ENCODE results near the gene RNFT2. TPM values are rescaled to one million over a fixed set of nuclear protein-coding genes. Genes with fewer than 3 reads are reported as not detected.

Gene RNFT2
- total RNA-seq, 1 experiment from 2014 or later: 4.1 TPM

Other genes starting within 250 kb of the RNFT2 start
- 2.7 TPM in 1 of 2 replicates, not detected in the other for gene MAP1LC3B2, start 178.9 kb upstream of the RNFT2 start, total RNA-seq (2014; rRNA removed; shearing (Covaris generic); ENCODE audit: low replicate concordance)
- gene SPRING1, start 246 bp upstream of the RNFT2 start, total RNA-seq (2014; rRNA removed; shearing (Covaris generic); ENCODE audit: low replicate concordance): 13.9 and 25.6 TPM in 2 replicates
- gene HRK, start 143.1 kb downstream of the RNFT2 start, total RNA-seq (2014; rRNA removed; shearing (Covaris generic); ENCODE audit: low replicate concordance): 0.12 and 0.54 TPM in 2 replicates
- gene FBXW8, start 172.6 kb downstream of the RNFT2 start, total RNA-seq (2014; rRNA removed; shearing (Covaris generic); ENCODE audit: low replicate concordance): 18.9 and 20.9 TPM in 2 replicates

All from Caki2 (cell line).